Measurements from ENCODE around the gene TLE4. TPM values are rescaled to one million over a fixed set of nuclear protein-coding genes. Genes with fewer than 3 reads are reported as not detected.

The TLE4 gene
- polyA plus RNA-seq, 1 experiment = 154 TPM

DNA sequence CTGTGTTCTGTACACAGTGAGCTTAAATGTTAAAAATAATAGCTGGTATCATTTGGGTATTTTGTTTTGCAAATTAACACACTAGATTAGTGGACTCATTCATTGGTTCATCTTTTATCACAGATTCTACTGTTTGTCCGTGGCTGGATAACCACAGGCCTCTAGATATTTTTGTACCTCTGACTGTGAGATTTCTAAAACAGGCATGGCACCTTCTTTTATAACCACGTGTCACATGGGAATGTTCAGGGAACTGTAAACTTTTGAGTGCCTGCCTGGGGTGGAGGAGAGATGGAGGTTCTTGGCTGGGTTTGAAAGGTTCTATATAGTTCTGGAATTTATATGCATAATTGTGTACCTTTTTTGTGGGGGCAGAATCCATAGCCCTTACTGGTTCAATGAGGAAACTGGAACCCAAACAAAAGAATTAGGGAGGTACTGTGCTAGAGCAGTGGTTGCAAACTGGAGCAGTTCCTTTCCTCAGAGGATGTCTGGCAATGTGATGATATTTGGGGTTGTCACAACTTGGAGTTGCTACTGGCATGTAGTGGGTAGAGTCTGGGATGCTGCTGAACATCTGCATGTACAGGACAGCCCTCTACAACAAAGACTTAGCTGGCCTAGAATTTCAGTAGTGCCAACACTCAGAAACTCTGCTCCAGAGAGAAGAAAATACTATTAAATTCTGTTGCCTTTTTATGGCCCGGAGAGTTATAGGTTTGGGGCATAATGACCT lies 16.9 kb downstream of the TLE4 start:
- TF ChIP-seq, protein P1, sequence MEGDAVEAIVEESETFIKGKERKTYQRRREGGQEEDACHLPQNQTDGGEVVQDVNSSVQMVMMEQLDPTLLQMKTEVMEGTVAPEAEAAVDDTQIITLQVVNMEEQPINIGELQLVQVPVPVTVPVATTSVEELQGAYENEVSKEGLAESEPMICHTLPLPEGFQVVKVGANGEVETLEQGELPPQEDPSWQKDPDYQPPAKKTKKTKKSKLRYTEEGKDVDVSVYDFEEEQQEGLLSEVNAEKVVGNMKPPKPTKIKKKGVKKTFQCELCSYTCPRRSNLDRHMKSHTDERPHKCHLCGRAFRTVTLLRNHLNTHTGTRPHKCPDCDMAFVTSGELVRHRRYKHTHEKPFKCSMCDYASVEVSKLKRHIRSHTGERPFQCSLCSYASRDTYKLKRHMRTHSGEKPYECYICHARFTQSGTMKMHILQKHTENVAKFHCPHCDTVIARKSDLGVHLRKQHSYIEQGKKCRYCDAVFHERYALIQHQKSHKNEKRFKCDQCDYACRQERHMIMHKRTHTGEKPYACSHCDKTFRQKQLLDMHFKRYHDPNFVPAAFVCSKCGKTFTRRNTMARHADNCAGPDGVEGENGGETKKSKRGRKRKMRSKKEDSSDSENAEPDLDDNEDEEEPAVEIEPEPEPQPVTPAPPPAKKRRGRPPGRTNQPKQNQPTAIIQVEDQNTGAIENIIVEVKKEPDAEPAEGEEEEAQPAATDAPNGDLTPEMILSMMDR (IDR thresholded peaks at IDR 0.05; ENCODE audit: insufficient read depth, low read depth, low read length) = no peak
- H3K36me3 ChIP-seq (ENCODE audit: control insufficient read depth, insufficient read depth, low read length) = peaks cover 10% of the 10 kb centered on the region
- H3K4me3 ChIP-seq (ENCODE audit: low read depth, low read length) = no peak overlapping the region
- POLR2A ChIA-PET = no interaction called here
- no peak for DNase-seq (ENCODE audit: low read depth)
- no peaks in the 10 kb centered on the region for H3K27me3 ChIP-seq (ENCODE audit: control insufficient read depth, insufficient read depth, low read length)
- CTCF ChIA-PET = no interaction called here

DNA sequence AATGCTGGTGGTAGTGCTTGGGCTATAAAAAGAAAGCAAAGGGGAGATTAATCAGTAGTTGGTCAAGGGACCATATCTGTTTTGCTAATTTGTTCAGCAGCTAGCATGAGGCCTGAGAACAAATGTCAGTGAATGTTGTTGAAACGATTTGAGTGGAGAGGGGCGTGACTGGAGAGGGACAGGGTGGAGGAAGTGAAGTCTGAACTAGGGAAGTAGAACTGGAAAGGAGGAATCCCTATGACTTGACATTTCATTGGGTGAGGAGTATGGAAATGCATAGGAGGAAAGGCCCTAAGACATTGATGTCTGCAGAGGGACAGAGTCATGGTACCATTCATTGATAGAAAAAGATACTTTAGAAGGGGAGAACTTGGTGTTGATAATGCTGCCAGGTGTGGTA lies 19.7 kb downstream of the TLE4 start:
- CTCF ChIA-PET = no interaction called here
- DNase-seq (ENCODE audit: low read depth) = no peak
- Histone ChIP-seq H3K27me3 (ENCODE audit: control insufficient read depth, insufficient read depth, low read length) (no peaks in the 10 kb centered on the region), H3K4me3 (ENCODE audit: low read depth, low read length) (no peak overlapping the region), H3K36me3 (ENCODE audit: control insufficient read depth, insufficient read depth, low read length) (peaks cover 3% of the 10 kb centered on the region)
- TF ChIP-seq, protein P1 (IDR thresholded peaks at IDR 0.05; ENCODE audit: insufficient read depth, low read depth, low read length) = no peak
- POLR2A ChIA-PET = no interaction called here

- Histone ChIP-seq H3K4me3 (ENCODE audit: low read depth, low read length) (no peak overlapping the region), H3K36me3 (ENCODE audit: control insufficient read depth, insufficient read depth, low read length) (peaks cover 1% of the 10 kb centered on the region), H3K27me3 (ENCODE audit: control insufficient read depth, insufficient read depth, low read length) (no peaks in the 10 kb centered on the region)
- ChIA-PET CTCF (no interaction called here), POLR2A (no interaction called here)
- TF ChIP-seq, protein P1 (IDR thresholded peaks at IDR 0.05; ENCODE audit: insufficient read depth, low read depth, low read length) = no peak
- no peak for DNase-seq (ENCODE audit: low read depth)
Observed at GRCh38 chr9:79592726-79593493, 21.1 kb downstream of the TLE4 start.

- Histone ChIP-seq H3K4me3 (ENCODE audit: low read depth, low read length) (no peak overlapping the region), H3K27me3 (ENCODE audit: control insufficient read depth, insufficient read depth, low read length) (no peaks in the 10 kb centered on the region), H3K36me3 (ENCODE audit: control insufficient read depth, insufficient read depth, low read length) (peaks cover 5% of the 10 kb centered on the region)
- TF ChIP-seq, protein P1 (IDR thresholded peaks at IDR 0.05; ENCODE audit: insufficient read depth, low read depth, low read length) = no peak
- ChIA-PET CTCF (no interaction called here), POLR2A (no interaction called here)
- no peak for DNase-seq (ENCODE audit: low read depth)
Observed at GRCh38 chr9:79598562-79599345, 27.0 kb downstream of the TLE4 start.

GRCh38 chr9:79600466-79600865 lies 28.7 kb downstream of the TLE4 start:
- Histone ChIP-seq H3K4me3 (ENCODE audit: low read depth, low read length) (no peak overlapping the region), H3K36me3 (ENCODE audit: control insufficient read depth, insufficient read depth, low read length) (peaks cover 7% of the 10 kb centered on the region), H3K27me3 (ENCODE audit: control insufficient read depth, insufficient read depth, low read length) (no peaks in the 10 kb centered on the region)
- ChIA-PET CTCF (no interaction called here), POLR2A (no interaction called here)
- DNase-seq (ENCODE audit: low read depth) = no peak
- TF ChIP-seq, protein P1 (IDR thresholded peaks at IDR 0.05; ENCODE audit: insufficient read depth, low read depth, low read length) = no peak
